HEK293 (cell line): Measurements from ENCODE around the gene GSTT4.

Source experiments
- CTCF ChIA-PET: fragments of 350-600 bp; formaldehyde crosslinking; extraction: SDS; loops from one replicate; lab custom pipeline; 2021; ENCODE audit warnings: antibody characterized with exemption; lab: Yijun Ruan, JAX
- POLR2A ChIA-PET: fragments of 300-600 bp; formaldehyde crosslinking; extraction: SDS; loops from one replicate; lab custom pipeline; 2020; ENCODE audit warnings: antibody characterized with exemption, inconsistent platforms; lab: Yijun Ruan, JAX
- H3K27ac ChIP-seq: fragments of 200-500 bp; sonication (Bioruptor generic); 2 replicates; pipeline ENCODE4 v1.5.1; 2014; ENCODE audit warnings: low read depth, low read length, control low read depth, inconsistent platforms; ENCODE audit errors: extremely low read depth
- H3K36me3 ChIP-seq, 2 experiments: fragments of 200-500 bp in 1 of 2; sonication (Bioruptor generic) in 1 of 2; 1 replicate in 1 of 2; 2 replicates in 1 of 2; pipeline ENCODE4 v1.5.1; 2014 to 2017; ENCODE audit warnings: inconsistent platforms in 2 of 2, low read length in 2 of 2; ENCODE audit not compliant: control insufficient read depth in 2 of 2, insufficient read depth in 1 of 2
- H3K4me1 ChIP-seq: fragments of 200-500 bp; sonication (Bioruptor generic); 2 replicates; pipeline ENCODE4 v1.5.1; 2014; ENCODE audit warnings: mild to moderate bottlenecking, low read length, inconsistent platforms; ENCODE audit not compliant: control insufficient read depth, insufficient read depth
- H3K4me3 ChIP-seq: 2 replicates; pipeline ENCODE4 v1.5.1; 2011; ENCODE audit warnings: low read depth, mild to moderate bottlenecking, control low read depth, low read length, moderate library complexity
- H3K9me3 ChIP-seq: fragments of 200-500 bp; sonication (Bioruptor generic); 2 replicates; pipeline ENCODE4 v1.5.1; 2014; ENCODE audit warnings: low read depth, low read length, inconsistent platforms; ENCODE audit not compliant: control insufficient read depth, insufficient read depth
- BCL11A ChIP-seq: fragments of 450-650 bp; formaldehyde crosslinking; IDR thresholded peaks from 2 replicates; pipeline ENCODE4 v1.5.1; 2016; ENCODE audit warnings: low read depth, missing biosample characterization, missing genetic modification characterization
- FEZF1 ChIP-seq: fragments of 450-650 bp; formaldehyde crosslinking; IDR thresholded peaks from 2 replicates; pipeline ENCODE4 v1.5.1; 2016; ENCODE audit warnings: missing biosample characterization, missing genetic modification characterization
- PRDM6 ChIP-seq: fragments of 450-650 bp; formaldehyde crosslinking; IDR thresholded peaks from 2 replicates; pipeline ENCODE4 v1.5.1; 2017; ENCODE audit warnings: missing biosample characterization, missing genetic modification characterization
- SCRT1 ChIP-seq: fragments of 450-650 bp; formaldehyde crosslinking; IDR thresholded peaks from 2 replicates; pipeline ENCODE4 v1.5.1; 2016; ENCODE audit warnings: missing biosample characterization, missing genetic modification characterization, borderline replicate concordance
- TRIM28 ChIP-seq: IDR thresholded peaks from 2 replicates; pipeline ENCODE4 v1.6.1; 2011; ENCODE audit warnings: low read length, control low read depth, borderline replicate concordance
- ZIC2 ChIP-seq: fragments of 450-650 bp; formaldehyde crosslinking; IDR thresholded peaks from 2 replicates; pipeline ENCODE4 v1.5.1; 2016; ENCODE audit warnings: missing biosample characterization, missing genetic modification characterization
- ZNF121 ChIP-seq: fragments of 450-650 bp; formaldehyde crosslinking; IDR thresholded peaks from 2 replicates; pipeline ENCODE4 v1.5.1; 2016; ENCODE audit warnings: missing biosample characterization, missing genetic modification characterization
- ZNF140 ChIP-seq: fragments of 450-650 bp; formaldehyde crosslinking; IDR thresholded peaks from 2 replicates; pipeline ENCODE4 v1.5.1; 2016; ENCODE audit warnings: missing biosample characterization, missing genetic modification characterization
- ZNF16 ChIP-seq: fragments of 450-650 bp; formaldehyde crosslinking; IDR thresholded peaks from 2 replicates; pipeline ENCODE4 v1.5.1; 2016; ENCODE audit warnings: low read depth, missing biosample characterization, missing genetic modification characterization
- ZNF280D ChIP-seq: fragments of 450-650 bp; formaldehyde crosslinking; IDR thresholded peaks from 2 replicates; pipeline ENCODE4 v1.5.1; 2016; ENCODE audit warnings: missing biosample characterization, missing genetic modification characterization
- ZNF292 ChIP-seq: fragments of 450-650 bp; formaldehyde crosslinking; IDR thresholded peaks from 2 replicates; pipeline ENCODE4 v1.5.1; 2016; ENCODE audit warnings: low read depth, missing biosample characterization, missing genetic modification characterization, borderline replicate concordance
- ZNF626 ChIP-seq: fragments of 450-650 bp; sonication (Bioruptor Pico); formaldehyde crosslinking; IDR thresholded peaks from 2 replicates; pipeline ENCODE4 v1.5.1; 2018; ENCODE audit warnings: missing biosample characterization, missing genetic modification characterization, inconsistent platforms
- ZNF777 ChIP-seq: fragments of 450-650 bp; formaldehyde crosslinking; IDR thresholded peaks from 2 replicates; pipeline ENCODE4 v1.5.1; 2017; ENCODE audit warnings: missing biosample characterization, missing genetic modification characterization, borderline replicate concordance
- TF ChIP-seq, protein P1 (sequence below): fragments of 450-650 bp; formaldehyde crosslinking; IDR thresholded peaks from 2 replicates; pipeline ENCODE4 v1.5.1; 2016; ENCODE audit warnings: missing biosample characterization, missing genetic modification characterization
- TF ChIP-seq, protein P2 (sequence below): fragments of 450-650 bp; formaldehyde crosslinking; IDR thresholded peaks from 2 replicates; pipeline ENCODE4 v1.5.1; 2016; ENCODE audit warnings: missing biosample characterization, missing genetic modification characterization
- TF ChIP-seq, protein P3 (sequence below): fragments of 450-650 bp; formaldehyde crosslinking; IDR thresholded peaks from 2 replicates; pipeline ENCODE4 v1.5.1; 2016; ENCODE audit warnings: missing biosample characterization, missing genetic modification characterization
- TF ChIP-seq, protein P4 (sequence below): fragments of 450-650 bp; formaldehyde crosslinking; IDR thresholded peaks from 2 replicates; pipeline ENCODE4 v1.5.1; 2016; ENCODE audit warnings: missing biosample characterization, missing genetic modification characterization

The GSTT4 gene

GRCh38 chr22:24026056-24026455 is 20.8 kb upstream of the GSTT4 start:
- CTCF ChIA-PET, result interaction anchor here (0.9 to 1.3 kb wide), 2 partner anchors 149 to 164 kb away, joined by 3 read pairs; no protein-coding TSS in a partner anchor
- POLR2A ChIA-PET, result interaction anchor here (0.6 kb wide), 1 partner anchor 15 kb away, joined by 3 read pairs; the partner anchor contains the start of gene CABIN1

More at GRCh38 chr22:24026056-24026455, 20.8 kb upstream of the GSTT4 start:
- H3K4me3 ChIP-seq, result no peak overlapping the region
- H3K27ac ChIP-seq, result no peak overlapping the region
- H3K9me3 ChIP-seq, result no peaks in the 10 kb centered on the region
- H3K4me1 ChIP-seq, result peaks cover 21% of the 10 kb centered on the region
- H3K36me3 ChIP-seq, result peaks cover 4 to 6% of the 10 kb centered on the region in 2 experiments; a peak in 2 of 3 replicates
- TF ChIP-seq, protein P1, sequence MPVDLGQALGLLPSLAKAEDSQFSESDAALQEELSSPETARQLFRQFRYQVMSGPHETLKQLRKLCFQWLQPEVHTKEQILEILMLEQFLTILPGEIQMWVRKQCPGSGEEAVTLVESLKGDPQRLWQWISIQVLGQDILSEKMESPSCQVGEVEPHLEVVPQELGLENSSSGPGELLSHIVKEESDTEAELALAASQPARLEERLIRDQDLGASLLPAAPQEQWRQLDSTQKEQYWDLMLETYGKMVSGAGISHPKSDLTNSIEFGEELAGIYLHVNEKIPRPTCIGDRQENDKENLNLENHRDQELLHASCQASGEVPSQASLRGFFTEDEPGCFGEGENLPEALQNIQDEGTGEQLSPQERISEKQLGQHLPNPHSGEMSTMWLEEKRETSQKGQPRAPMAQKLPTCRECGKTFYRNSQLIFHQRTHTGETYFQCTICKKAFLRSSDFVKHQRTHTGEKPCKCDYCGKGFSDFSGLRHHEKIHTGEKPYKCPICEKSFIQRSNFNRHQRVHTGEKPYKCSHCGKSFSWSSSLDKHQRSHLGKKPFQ, result peak; percentile 98
- TF ChIP-seq BCL11A (tag by site-specific recombination) (no peak), ZIC2 (tag by site-specific recombination) (no peak), ZNF777 (tag by site-specific recombination) (no peak), PRDM6 (peak; percentile 4; the same call in 1 of the 2 replicates), ZNF16 (tag by site-specific recombination) (no peak), SCRT1 (tag by site-specific recombination) (no peak), ZNF626 (tag by site-specific recombination) (no peak), FEZF1 (no peak), ZNF280D (tag by site-specific recombination) (no peak), ZNF121 (peak; percentile 73), ZNF140 (tag by site-specific recombination) (no peak), ZNF292 (tag by site-specific recombination) (no peak), TRIM28 (no peak)
- TF ChIP-seq, protein P2, sequence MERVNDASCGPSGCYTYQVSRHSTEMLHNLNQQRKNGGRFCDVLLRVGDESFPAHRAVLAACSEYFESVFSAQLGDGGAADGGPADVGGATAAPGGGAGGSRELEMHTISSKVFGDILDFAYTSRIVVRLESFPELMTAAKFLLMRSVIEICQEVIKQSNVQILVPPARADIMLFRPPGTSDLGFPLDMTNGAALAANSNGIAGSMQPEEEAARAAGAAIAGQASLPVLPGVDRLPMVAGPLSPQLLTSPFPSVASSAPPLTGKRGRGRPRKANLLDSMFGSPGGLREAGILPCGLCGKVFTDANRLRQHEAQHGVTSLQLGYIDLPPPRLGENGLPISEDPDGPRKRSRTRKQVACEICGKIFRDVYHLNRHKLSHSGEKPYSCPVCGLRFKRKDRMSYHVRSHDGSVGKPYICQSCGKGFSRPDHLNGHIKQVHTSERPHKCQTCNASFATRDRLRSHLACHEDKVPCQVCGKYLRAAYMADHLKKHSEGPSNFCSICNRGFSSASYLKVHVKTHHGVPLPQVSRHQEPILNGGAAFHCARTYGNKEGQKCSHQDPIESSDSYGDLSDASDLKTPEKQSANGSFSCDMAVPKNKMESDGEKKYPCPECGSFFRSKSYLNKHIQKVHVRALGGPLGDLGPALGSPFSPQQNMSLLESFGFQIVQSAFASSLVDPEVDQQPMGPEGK (tag by site-specific recombination), result no peak
- TF ChIP-seq, protein P3, sequence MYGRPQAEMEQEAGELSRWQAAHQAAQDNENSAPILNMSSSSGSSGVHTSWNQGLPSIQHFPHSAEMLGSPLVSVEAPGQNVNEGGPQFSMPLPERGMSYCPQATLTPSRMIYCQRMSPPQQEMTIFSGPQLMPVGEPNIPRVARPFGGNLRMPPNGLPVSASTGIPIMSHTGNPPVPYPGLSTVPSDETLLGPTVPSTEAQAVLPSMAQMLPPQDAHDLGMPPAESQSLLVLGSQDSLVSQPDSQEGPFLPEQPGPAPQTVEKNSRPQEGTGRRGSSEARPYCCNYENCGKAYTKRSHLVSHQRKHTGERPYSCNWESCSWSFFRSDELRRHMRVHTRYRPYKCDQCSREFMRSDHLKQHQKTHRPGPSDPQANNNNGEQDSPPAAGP (tag by site-specific recombination), result no peak
- TF ChIP-seq, protein P4, sequence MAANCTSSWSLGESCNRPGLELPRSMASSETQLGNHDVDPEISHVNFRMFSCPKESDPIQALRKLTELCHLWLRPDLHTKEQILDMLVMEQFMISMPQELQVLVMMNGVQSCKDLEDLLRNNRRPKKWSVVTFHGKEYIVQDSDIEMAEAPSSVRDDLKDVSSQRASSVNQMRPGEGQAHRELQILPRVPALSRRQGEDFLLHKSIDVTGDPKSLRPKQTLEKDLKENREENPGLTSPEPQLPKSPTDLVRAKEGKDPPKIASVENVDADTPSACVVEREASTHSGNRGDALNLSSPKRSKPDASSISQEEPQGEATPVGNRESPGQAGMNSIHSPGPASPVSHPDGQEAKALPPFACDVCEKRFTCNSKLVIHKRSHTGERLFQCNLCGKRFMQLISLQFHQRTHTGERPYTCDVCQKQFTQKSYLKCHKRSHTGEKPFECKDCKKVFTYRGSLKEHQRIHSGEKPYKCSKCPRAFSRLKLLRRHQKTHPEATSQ (tag by site-specific recombination), result no peak
- TF ChIP-seq, all 188 proteins: peak for 3
